CD4-positive, CD25-positive, alpha-beta regulatory T cell (primary cell): ENCODE data around the gene COL5A1. TPM values are rescaled to one million over a fixed set of nuclear protein-coding genes. Genes with fewer than 3 reads are reported as not detected.
A peak's percentile ranks its signal among the peaks of the same experiment; 100 is the strongest.

Experiments
- ATAC-seq, 2 donors: fragments of 150-1000 bp; cut with Tn5 transposase; one replicate each; pipeline ENCODE4 v1.10.0; 2021; ENCODE audit warnings: low read depth in 2 of 2, moderate number of reproducible peaks in 2 of 2, moderate library complexity in 1 of 2
- DNase-seq, 3 donors: peaks; one replicate each; pipeline versions ENCODE4 v3.0.0 to v3.0.0-alpha.2; 2012 to 2022; ENCODE audit warnings: mixed read lengths in 1 of 3
- H3K27ac ChIP-seq: one replicate; pipeline ENCODE4 v1.7.0; 2013; ENCODE audit warnings: mild to moderate bottlenecking, low read length; ENCODE audit not compliant: insufficient read depth, poor library complexity, severe bottlenecking
- H3K27me3 ChIP-seq: one replicate; pipeline ENCODE4 v1.7.0; 2013; ENCODE audit warnings: low read length; ENCODE audit not compliant: control insufficient read depth, insufficient read depth
- H3K36me3 ChIP-seq: one replicate; pipeline ENCODE4 v1.7.0; 2013; ENCODE audit warnings: mild to moderate bottlenecking, low read length, moderate library complexity; ENCODE audit not compliant: control insufficient read depth, insufficient read depth
- H3K4me1 ChIP-seq: 2 replicates; pipeline ENCODE4 v1.7.0; 2013; ENCODE audit warnings: mild to moderate bottlenecking, low read length; ENCODE audit not compliant: insufficient read depth, control insufficient read depth, poor library complexity, severe bottlenecking
- H3K4me3 ChIP-seq: one replicate; pipeline ENCODE4 v1.7.0; 2013; ENCODE audit warnings: low read depth, mild to moderate bottlenecking, low read length, moderate library complexity
- H3K9me3 ChIP-seq, 2 experiments: 1 replicate in 1 of 2; 2 replicates in 1 of 2; pipeline ENCODE4 v1.7.0; 2013; ENCODE audit warnings: low read length in 2 of 2, mild to moderate bottlenecking in 1 of 2, moderate library complexity in 1 of 2; ENCODE audit not compliant: control insufficient read depth in 2 of 2
- H3K27ac Mint-ChIP-seq, 3 donors: one replicate each; pipeline ENCODE4 v1.8.0; 2020 to 2022; ENCODE audit warnings: mild to moderate bottlenecking in 3 of 3, mixed read lengths in 3 of 3, moderate library complexity in 2 of 3
- H3K27me3 Mint-ChIP-seq: one replicate; pipeline ENCODE4 v1.8.0; 2022; ENCODE audit warnings: mild to moderate bottlenecking, mixed read lengths
- H3K36me3 Mint-ChIP-seq: one replicate; pipeline ENCODE4 v1.8.0; 2020; ENCODE audit warnings: mixed read lengths
- H3K4me1 Mint-ChIP-seq, 4 donors: one replicate each; pipeline ENCODE4 v1.8.0; 2020 to 2022; ENCODE audit warnings: mixed read lengths in 4 of 4, mild to moderate bottlenecking in 1 of 4
- H3K4me3 Mint-ChIP-seq, 4 donors: one replicate each; pipeline ENCODE4 v1.8.0; 2020 to 2022; ENCODE audit warnings: mild to moderate bottlenecking in 4 of 4, mixed read lengths in 4 of 4, moderate library complexity in 3 of 4
- H3K9me3 Mint-ChIP-seq, 7 donors: one replicate each; pipeline ENCODE4 v1.8.0; 2020 to 2022; ENCODE audit warnings: mixed read lengths in 7 of 7, mild to moderate bottlenecking in 3 of 7, moderate library complexity in 2 of 7
- polyA plus RNA-seq, 4 donors: library from polyadenylated mRNA; unstranded; fragments of 300-500 nt; fragmentation: Illumina TruSeq; gene quantifications; one replicate each; pipeline ENCODE4 v1.2.3, GENCODE V29; 2021
- total RNA-seq: library from RNA; stranded (reverse); gene quantifications from one replicate; pipeline ENCODE4 v1.2.3, GENCODE V29; 2022

The COL5A1 gene
- total and polyA plus RNA-seq, 5 donors from 2014 or later = 0.02 to 1.7 (median 0.10) TPM; not detected in 2

GRCh38 chr9:134707731-134708671 lies 66.4 kb downstream of the COL5A1 start:
- Mint-ChIP-seq H3K36me3 (no peaks in the 10 kb centered on the region), H3K27me3 (no peaks in the 10 kb centered on the region), H3K4me1 (no peaks in the 10 kb centered on the region), H3K9me3 (peaks cover 0 to 4% (median 0%) of the 10 kb centered on the region in 7 donors), H3K27ac (no peak overlapping the region), H3K4me3 (no peak overlapping the region)
- ATAC-seq = no peak
- no peak overlapping the region for H3K27ac ChIP-seq
- peaks cover 0 to 5% of the 10 kb centered on the region in 2 experiments for H3K9me3 ChIP-seq
- no peaks in the 10 kb centered on the region for H3K27me3 ChIP-seq
- no peak for DNase-seq
- H3K36me3 ChIP-seq = no peaks in the 10 kb centered on the region
- H3K4me1 ChIP-seq = no peaks in the 10 kb centered on the region
- no peak overlapping the region for H3K4me3 ChIP-seq

- Mint-ChIP-seq H3K27ac (no peak overlapping the region), H3K27me3 (no peaks in the 10 kb centered on the region), H3K4me3 (no peak overlapping the region), H3K36me3 (no peaks in the 10 kb centered on the region), H3K4me1 (peaks cover 0 to 2% (median 0%) of the 10 kb centered on the region in 4 donors), H3K9me3 (peaks cover 0 to 5% (median 0%) of the 10 kb centered on the region in 7 donors)
- Histone ChIP-seq H3K27ac (no peak overlapping the region), H3K4me1 (no peaks in the 10 kb centered on the region), H3K36me3 (no peaks in the 10 kb centered on the region), H3K4me3 (no peak overlapping the region), H3K9me3 (peaks cover 0 to 5% of the 10 kb centered on the region in 2 experiments), H3K27me3 (no peaks in the 10 kb centered on the region)
- DNase-seq (no peak), ATAC-seq (no peak)
Observed at GRCh38 chr9:134708672-134709038, 67.1 kb downstream of the COL5A1 start.

- peaks cover 0 to 4% (median under 1%) of the 10 kb centered on the region in 4 donors for H3K4me1 Mint-ChIP-seq
- DNase-seq (no peak), ATAC-seq (no peak)
- Histone ChIP-seq H3K9me3 (peaks cover 0 to 5% of the 10 kb centered on the region in 2 experiments), H3K4me3 (no peak overlapping the region), H3K36me3 (no peaks in the 10 kb centered on the region), H3K27ac (no peak overlapping the region), H3K27me3 (no peaks in the 10 kb centered on the region), H3K4me1 (no peaks in the 10 kb centered on the region)
- H3K27ac Mint-ChIP-seq = no peak overlapping the region
- H3K36me3 Mint-ChIP-seq = no peaks in the 10 kb centered on the region
- no peaks in the 10 kb centered on the region for H3K27me3 Mint-ChIP-seq
- H3K9me3 Mint-ChIP-seq = peaks cover 0 to 6% (median 1%) of the 10 kb centered on the region in 7 donors
- H3K4me3 Mint-ChIP-seq = no peak overlapping the region
Observed at GRCh38 chr9:134709512-134710270, 68.1 kb downstream of the COL5A1 start.

- H3K4me1 ChIP-seq = no peaks in the 10 kb centered on the region
- Mint-ChIP-seq H3K27ac (no peak overlapping the region), H3K27me3 (no peaks in the 10 kb centered on the region), H3K4me1 (peaks cover 0 to 4% (median under 1%) of the 10 kb centered on the region in 4 donors), H3K36me3 (no peaks in the 10 kb centered on the region), H3K9me3 (peaks cover 0 to 6% (median 1%) of the 10 kb centered on the region in 7 donors), H3K4me3 (no peak overlapping the region)
- H3K9me3 ChIP-seq = peaks cover 0 to 5% of the 10 kb centered on the region in 2 experiments
- no peak overlapping the region for H3K27ac ChIP-seq
- no peaks in the 10 kb centered on the region for H3K36me3 ChIP-seq
- no peak overlapping the region for H3K4me3 ChIP-seq
- no peak for ATAC-seq
- no peaks in the 10 kb centered on the region for H3K27me3 ChIP-seq
- DNase-seq = no peak
Observed at GRCh38 chr9:134710271-134710540, 68.6 kb downstream of the COL5A1 start.

- ATAC-seq (no peak), DNase-seq (no peak)
- no peaks in the 10 kb centered on the region for H3K36me3 Mint-ChIP-seq
- Histone ChIP-seq H3K9me3 (peaks cover 0 to 5% of the 10 kb centered on the region in 2 experiments), H3K27me3 (no peaks in the 10 kb centered on the region), H3K4me1 (no peaks in the 10 kb centered on the region), H3K27ac (no peak overlapping the region), H3K36me3 (no peaks in the 10 kb centered on the region), H3K4me3 (no peak overlapping the region)
- peaks cover 0 to 4% (median under 1%) of the 10 kb centered on the region in 4 donors for H3K4me1 Mint-ChIP-seq
- H3K4me3 Mint-ChIP-seq = no peak overlapping the region
- peaks cover 0 to 7% (median 1%) of the 10 kb centered on the region in 7 donors for H3K9me3 Mint-ChIP-seq
- H3K27me3 Mint-ChIP-seq = no peaks in the 10 kb centered on the region
- no peak overlapping the region for H3K27ac Mint-ChIP-seq
Observed at GRCh38 chr9:134710901-134711300, 69.3 kb downstream of the COL5A1 start.

GRCh38 chr9:134712243-134712642 lies 70.6 kb downstream of the COL5A1 start:
- ATAC-seq = no peak
- Mint-ChIP-seq H3K36me3 (no peaks in the 10 kb centered on the region), H3K27ac (peak overlapping the region in 1 of 3 donors; percentile 91), H3K4me3 (no peak overlapping the region), H3K4me1 (peaks cover 0 to 4% (median under 1%) of the 10 kb centered on the region in 4 donors), H3K27me3 (no peaks in the 10 kb centered on the region), H3K9me3 (peaks cover 0 to 7% (median 1%) of the 10 kb centered on the region in 7 donors)
- Histone ChIP-seq H3K36me3 (no peaks in the 10 kb centered on the region), H3K27ac (peak overlapping the region; percentile 68), H3K9me3 (peaks cover 0 to 5% of the 10 kb centered on the region in 2 experiments), H3K4me1 (no peaks in the 10 kb centered on the region), H3K4me3 (no peak overlapping the region), H3K27me3 (no peaks in the 10 kb centered on the region)
- no peak for DNase-seq

- Histone ChIP-seq H3K9me3 (peaks cover 0 to 5% of the 10 kb centered on the region in 2 experiments), H3K36me3 (no peaks in the 10 kb centered on the region), H3K4me3 (no peak overlapping the region), H3K27me3 (no peaks in the 10 kb centered on the region), H3K4me1 (no peaks in the 10 kb centered on the region), H3K27ac (peak overlapping the region; percentile 68)
- Mint-ChIP-seq H3K9me3 (peaks cover 0 to 7% (median 1%) of the 10 kb centered on the region in 7 donors), H3K36me3 (no peaks in the 10 kb centered on the region), H3K27ac (peak overlapping the region in 1 of 3 donors; percentile 59), H3K4me1 (peaks cover 0 to 4% (median under 1%) of the 10 kb centered on the region in 4 donors), H3K27me3 (no peaks in the 10 kb centered on the region), H3K4me3 (no peak overlapping the region)
- ATAC-seq = no peak
- DNase-seq = no peak
Observed at GRCh38 chr9:134712926-134713325, 71.3 kb downstream of the COL5A1 start.
